HK-2 (cell line): ENCODE data around the gene SSX4.
"Not testable (repeated sequence)": the region's sequence is repeated elsewhere in the genome, so short reads cannot be mapped to it uniquely, and the experiment has no call there.

Experiments used
- DNase-seq: peaks from one replicate; pipeline ENCODE4 v3.0.0-alpha.2; 2018; ENCODE audit not compliant: unreplicated experiment

Gene SSX4

DNA sequence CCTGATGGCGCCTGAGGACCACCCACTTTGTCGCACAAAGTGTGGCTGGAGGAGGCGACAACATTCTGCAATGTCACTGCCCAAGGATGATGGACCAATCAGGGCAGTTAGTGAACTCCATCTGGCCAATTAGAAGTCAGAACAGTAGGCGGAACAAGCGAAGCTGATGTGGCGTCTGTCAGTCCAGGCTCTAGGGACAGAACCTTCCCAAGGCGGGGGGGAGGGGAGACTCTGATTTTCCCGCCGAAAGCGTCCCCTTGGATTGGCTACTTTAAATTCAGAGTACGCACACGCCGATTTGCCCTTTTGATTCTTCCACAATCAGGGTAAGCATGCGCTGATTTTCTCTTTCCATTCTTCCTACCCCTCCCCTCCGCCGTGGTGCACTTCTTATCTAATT, at the start of gene SSX4:
SSX4 (plus strand) TSS at position 301 of the 400 bp plus-strand sequence. CDS start 515 bp downstream, outside the sequence.
- DNase-seq: not testable (repeated sequence)

DNA sequence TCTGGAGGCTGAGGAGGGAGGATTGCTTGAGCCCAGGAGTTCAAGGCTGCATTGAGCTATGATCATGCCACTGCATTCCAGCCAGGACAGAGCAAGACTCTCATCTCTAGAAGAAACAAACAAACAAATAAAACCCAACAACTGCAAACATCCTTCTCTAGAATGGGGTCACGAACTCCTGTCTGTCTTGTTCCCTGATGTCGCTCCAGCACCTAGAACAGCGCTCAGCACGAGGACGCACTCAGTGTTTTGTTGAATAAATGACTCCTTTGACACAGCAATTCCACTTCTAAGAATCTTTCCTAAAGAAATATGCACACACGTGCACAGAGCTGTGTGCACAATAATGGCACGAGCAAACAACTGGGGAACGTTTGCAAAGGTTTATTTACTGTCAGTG, 37.3 kb upstream of the SSX4 start:
- DNase-seq: not testable (repeated sequence)

DNA sequence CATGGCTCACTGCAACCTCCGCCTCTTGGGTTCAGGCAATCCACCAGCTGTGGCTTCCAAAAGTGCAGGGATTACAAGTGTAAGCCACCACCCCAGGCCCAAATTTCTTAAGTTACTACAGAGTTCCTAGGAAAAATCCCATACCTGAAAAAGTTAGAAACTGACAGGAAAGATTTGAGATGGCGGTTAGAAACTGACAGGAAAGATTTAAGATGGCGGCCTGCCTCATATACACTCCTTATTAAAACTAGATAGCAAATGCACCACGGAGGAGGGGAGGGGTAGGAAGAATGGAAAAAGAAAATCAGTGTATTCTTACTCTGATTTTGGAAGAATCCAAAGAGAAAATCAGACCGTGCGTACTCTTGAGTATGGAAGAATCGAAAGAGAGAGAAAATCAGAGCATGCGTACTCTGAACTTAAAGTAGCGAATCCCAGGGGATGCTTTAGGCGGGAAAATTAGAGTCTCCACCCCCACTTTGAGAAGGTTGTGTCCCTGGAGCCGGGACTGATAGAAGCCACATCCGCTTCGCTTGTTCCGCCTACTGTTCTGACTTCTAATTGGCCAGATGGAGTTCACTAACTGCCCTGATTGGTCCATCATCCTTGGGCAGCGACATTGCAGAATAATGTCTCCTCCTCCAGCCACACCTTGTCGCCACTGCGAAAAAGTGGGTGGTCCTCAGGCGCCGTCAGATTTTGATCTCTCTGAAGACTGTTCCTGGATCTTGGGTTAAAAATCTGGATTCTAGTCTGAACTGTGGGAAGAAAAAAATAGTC, 26.8 kb upstream of the SSX4 start, which contains the start of gene SSX3:
SSX3 (minus strand) TSS at position 389 of the 780 bp plus-strand sequence. CDS start 1,454 bp downstream, outside the sequence.
- DNase-seq: not testable (repeated sequence)

DNA sequence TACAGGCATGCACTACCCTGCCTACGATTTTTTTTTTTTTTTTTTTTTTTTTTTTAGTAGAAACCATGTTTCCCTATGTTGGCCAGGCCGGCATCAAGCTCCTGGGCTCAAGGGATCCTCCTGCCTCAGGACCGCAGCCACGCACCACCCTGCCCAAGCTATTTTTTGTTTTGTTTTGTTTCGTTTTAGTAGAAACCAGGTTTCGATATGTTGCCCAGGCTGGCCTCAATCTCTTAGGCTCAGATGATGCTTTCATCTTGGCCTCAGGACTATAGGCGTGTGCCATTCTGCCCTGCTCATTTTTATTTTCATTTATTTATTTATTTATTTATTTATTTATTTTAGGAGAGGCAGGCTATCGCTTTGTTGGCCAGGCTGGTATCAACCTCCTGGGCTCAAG, 25.7 kb upstream of the SSX4 start:
- DNase-seq: no peak

DNA sequence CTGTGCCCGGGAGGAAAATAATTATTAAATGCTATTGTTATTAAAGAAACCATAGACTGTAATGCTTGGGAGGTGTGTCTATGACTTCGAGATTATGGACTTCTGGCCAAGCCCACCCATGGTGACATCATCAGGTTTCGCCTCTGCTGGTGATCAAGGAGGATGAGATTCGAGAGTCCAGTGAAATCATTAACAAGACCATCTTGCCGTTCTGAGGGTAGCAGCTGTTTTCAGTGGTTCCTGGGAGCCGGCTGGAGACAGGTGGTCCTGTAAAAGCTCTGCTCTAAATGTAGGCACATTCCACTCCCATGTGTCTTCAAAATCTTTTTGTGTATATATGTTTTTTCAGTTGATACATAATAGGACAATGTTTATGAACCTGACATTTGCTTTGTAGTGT, 24.1 kb upstream of the SSX4 start:
- not testable (repeated sequence) for DNase-seq

DNA sequence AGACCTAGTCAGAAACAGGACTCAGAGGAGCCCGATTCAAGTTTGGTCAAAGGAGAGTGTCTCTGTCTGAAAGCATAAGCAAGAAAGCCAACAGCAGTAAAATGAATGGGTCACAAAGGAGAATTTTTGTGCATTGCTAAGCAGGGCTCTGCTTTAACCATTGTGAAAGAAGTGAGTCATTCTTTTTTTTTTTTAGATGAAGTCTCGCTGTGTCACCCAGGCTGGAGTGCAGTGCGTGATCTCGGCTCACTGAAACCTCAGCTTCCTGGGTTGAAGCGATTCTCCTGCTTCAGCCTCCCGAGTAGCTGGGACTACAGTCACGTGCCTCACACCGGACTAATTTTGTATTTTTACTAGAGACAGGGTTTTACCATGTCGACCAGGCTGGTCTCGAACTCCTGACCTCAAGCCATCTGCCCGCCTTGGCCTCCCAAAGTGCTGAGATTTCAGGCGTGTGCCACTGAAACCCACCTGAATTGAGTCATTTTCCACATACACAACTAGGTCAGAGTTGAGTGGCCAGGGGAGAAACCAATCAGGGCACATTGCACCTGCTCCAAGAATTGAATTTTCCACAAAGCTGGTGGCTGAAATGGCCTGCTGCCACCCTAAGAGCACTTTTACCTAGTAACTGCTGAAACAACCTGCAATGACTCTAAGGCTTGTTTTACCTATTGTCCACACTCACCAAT, 15.5 kb upstream of the SSX4 start:
- not testable (repeated sequence) for DNase-seq

- DNase-seq: not testable (repeated sequence)
These were observed 12.9 kb upstream of the SSX4 start for GRCh38 chrX:48370408-48370807.

DNA sequence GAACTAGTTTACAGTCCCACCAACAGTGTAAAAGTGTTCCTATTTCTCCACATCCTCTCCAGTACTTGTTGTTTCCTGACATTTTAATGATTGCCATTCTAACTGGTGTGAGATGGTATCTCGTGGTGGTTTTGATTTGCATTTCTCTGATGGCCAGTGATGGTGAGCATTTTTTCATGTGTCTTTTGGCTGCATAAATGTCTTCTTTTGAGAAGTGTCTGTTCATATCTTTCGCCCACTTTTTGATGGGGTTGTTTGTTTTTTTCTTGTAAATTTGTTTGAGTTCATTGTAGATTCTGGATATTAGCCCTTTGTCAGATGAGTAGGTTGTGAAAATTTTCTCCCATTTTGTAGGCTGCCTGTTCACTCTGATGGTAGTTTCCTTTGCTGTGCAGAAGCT, 13.6 kb downstream of the SSX4 start:
- DNase-seq: not testable (repeated sequence)

DNA sequence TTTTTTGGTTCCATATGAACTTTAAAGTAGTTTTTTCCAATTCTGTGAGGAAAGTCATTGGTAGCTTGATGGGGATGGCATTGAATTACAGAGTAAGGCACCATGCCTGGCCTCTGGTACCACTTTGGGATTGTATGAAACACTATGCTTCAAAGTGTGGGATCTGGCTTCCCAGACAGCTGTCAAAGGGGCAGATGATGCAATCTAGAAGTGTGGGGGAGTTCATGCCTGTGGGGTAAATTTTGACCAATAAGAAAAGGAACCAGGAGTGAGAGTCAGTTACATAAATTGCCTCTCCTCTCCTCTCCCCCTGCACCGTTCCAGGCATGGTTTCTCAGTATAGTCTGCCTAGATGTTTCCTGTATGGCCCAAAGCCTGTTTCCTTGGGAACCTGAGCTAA, 14.5 kb downstream of the SSX4 start:
- not testable (repeated sequence) for DNase-seq

DNA sequence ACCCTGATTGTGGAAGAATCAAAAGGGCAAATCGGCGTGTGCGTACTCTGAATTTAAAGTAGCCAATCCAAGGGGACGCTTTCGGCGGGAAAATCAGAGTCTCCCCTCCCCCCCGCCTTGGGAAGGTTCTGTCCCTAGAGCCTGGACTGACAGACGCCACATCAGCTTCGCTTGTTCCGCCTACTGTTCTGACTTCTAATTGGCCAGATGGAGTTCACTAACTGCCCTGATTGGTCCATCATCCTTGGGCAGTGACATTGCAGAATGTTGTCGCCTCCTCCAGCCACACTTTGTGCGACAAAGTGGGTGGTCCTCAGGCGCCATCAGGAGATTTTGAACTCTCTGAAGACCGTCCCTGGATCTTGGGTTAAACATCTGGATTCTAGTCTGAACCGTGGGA, 28.5 kb downstream of the SSX4 start, which contains the start of gene SSX4B:
SSX4B (minus strand) TSS at position 101 of the 400 bp plus-strand sequence. CDS start 588 bp downstream, outside the sequence.
- not testable (repeated sequence) for DNase-seq

- not testable (repeated sequence) for DNase-seq
These were observed 43.8 kb downstream of the SSX4 start for GRCh38 chrX:48427027-48427716.

GRCh38 chrX:48429606-48430005, 46.3 kb downstream of the SSX4 start:
- not testable (repeated sequence) for DNase-seq

DNA sequence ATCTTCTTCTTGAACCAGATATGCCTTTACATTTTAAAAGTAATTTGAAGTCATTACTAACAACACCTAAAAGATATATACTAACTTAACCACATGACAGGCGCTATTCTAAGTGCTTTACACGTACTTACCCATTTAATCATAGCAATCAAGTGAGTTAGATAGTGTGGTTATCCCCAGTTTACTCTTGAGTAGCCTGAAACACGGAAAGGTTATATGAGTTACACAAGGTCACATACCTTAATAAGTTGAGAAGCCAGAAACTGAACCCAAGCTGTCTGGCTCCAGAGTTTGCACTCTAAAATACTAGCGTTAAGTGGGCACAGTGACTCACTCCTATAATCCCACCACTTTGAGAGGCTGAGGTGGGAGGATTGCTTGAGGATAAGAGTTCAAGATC, 46.8 kb downstream of the SSX4 start:
- DNase-seq: not testable (repeated sequence)

GRCh38 chrX:48433713-48434112, 50.4 kb downstream of the SSX4 start:
- DNase-seq: not testable (repeated sequence)
